Stimulated activated CD4-positive, alpha-beta T cell treated with anti-CD3 and anti-CD28 coated beads, Interleukin-1b, Interleukin-23, amount 100 ng/mL, for 24 hours (primary cell): Measurements from ENCODE around the gene KLHDC8A.
"Not testable (repeated sequence)": the region's sequence is repeated elsewhere in the genome, so short reads cannot be mapped to it uniquely, and the experiment has no call there.

ENCODE experiments used
- DNase-seq, 4 experiments: peaks; one replicate each; pipeline ENCODE4 v3.0.0-alpha.2; 2020; ENCODE audit warnings: low read depth in 4 of 4, low spot score in 1 of 4

The KLHDC8A gene

GRCh38 chr1:205298191-205298994 lies 58.3 kb downstream of the KLHDC8A start:
- DNase-seq, result no peak

GRCh38 chr1:205297546-205298177 lies 59.1 kb downstream of the KLHDC8A start:
- not testable (repeated sequence) for DNase-seq

GRCh38 chr1:205296154-205296553 lies 60.6 kb downstream of the KLHDC8A start:
- no peak for DNase-seq

GRCh38 chr1:205294934-205295333 lies 61.8 kb downstream of the KLHDC8A start:
- no peak for DNase-seq

GRCh38 chr1:205294175-205294917 lies 62.4 kb downstream of the KLHDC8A start:
- DNase-seq, result no peak

GRCh38 chr1:205293350-205294074 lies 63.2 kb downstream of the KLHDC8A start:
- DNase-seq, result no peak

- no peak for DNase-seq
Observed at GRCh38 chr1:205291596-205291995, 65.1 kb downstream of the KLHDC8A start.

- DNase-seq, result peak; percentile 31 to 58 (median 36)
Observed at GRCh38 chr1:205287767-205288559, 68.8 kb downstream of the KLHDC8A start.

- DNase-seq, result no peak
Observed at GRCh38 chr1:205287076-205287475, 69.6 kb downstream of the KLHDC8A start.

GRCh38 chr1:205286335-205286950 lies 70.3 kb downstream of the KLHDC8A start:
- peak in 2 of 4 experiments; percentile 20 to 55 for DNase-seq
